SK-N-SH (cell line): ENCODE results near the gene DEPDC5.

Source experiments
- JUND ChIP-seq: IDR thresholded peaks from 2 replicates; pipeline ENCODE4 v1.4.0; 2012
- POLR2AphosphoS5 ChIP-seq: IDR thresholded peaks from 2 replicates; pipeline ENCODE4 v1.6.1; 2012; ENCODE audit warnings: low read depth, low read length
- RAD21 ChIP-seq: IDR thresholded peaks from 2 replicates; pipeline ENCODE4 v1.6.1; 2012; ENCODE audit warnings: mild to moderate bottlenecking, low read length
- RXRA ChIP-seq: IDR thresholded peaks from 2 replicates; pipeline ENCODE4 v1.4.0; 2012; ENCODE audit warnings: low read depth, mild to moderate bottlenecking, borderline replicate concordance
- SMC3 ChIP-seq: IDR thresholded peaks from 2 replicates; pipeline ENCODE4 v1.6.1; 2012; ENCODE audit warnings: low read depth, low read length, improper control_type of control experiment
- TCF12 ChIP-seq: IDR thresholded peaks from 2 replicates; pipeline ENCODE4 v1.4.0; 2012
- TF ChIP-seq, protein P1 (sequence below): fragments of 200-600 bp; sonication (generic); IDR thresholded peaks from 2 replicates; pipeline ENCODE4 v1.6.1; 2017; ENCODE audit warnings: antibody characterized with exemption, mild to moderate bottlenecking, moderate library complexity
- TF ChIP-seq, protein P2 (sequence below): IDR thresholded peaks from 2 replicates; pipeline ENCODE4 v1.6.1; 2012; ENCODE audit warnings: mild to moderate bottlenecking, low read depth, low read length, moderate library complexity

DNA sequence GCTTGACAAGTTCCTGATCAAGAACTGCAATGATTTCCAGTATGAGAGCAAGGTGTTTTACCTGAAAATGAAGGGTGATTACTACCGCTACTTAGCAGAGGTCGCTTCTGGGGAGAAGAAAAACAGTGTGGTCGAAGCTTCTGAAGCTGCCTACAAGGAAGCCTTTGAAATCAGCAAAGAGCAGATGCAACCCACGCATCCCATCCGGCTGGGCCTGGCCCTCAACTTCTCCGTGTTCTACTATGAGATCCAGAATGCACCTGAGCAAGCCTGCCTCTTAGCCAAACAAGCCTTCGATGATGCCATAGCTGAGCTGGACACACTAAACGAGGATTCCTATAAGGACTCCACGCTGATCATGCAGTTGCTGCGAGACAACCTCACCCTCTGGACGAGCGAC, 202.5 kb downstream of the DEPDC5 start:
- TF ChIP-seq, protein P1, sequence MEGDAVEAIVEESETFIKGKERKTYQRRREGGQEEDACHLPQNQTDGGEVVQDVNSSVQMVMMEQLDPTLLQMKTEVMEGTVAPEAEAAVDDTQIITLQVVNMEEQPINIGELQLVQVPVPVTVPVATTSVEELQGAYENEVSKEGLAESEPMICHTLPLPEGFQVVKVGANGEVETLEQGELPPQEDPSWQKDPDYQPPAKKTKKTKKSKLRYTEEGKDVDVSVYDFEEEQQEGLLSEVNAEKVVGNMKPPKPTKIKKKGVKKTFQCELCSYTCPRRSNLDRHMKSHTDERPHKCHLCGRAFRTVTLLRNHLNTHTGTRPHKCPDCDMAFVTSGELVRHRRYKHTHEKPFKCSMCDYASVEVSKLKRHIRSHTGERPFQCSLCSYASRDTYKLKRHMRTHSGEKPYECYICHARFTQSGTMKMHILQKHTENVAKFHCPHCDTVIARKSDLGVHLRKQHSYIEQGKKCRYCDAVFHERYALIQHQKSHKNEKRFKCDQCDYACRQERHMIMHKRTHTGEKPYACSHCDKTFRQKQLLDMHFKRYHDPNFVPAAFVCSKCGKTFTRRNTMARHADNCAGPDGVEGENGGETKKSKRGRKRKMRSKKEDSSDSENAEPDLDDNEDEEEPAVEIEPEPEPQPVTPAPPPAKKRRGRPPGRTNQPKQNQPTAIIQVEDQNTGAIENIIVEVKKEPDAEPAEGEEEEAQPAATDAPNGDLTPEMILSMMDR = no peak
- TF ChIP-seq RXRA = no peak
- TF ChIP-seq RAD21 = no peak
- TF ChIP-seq, protein P2, sequence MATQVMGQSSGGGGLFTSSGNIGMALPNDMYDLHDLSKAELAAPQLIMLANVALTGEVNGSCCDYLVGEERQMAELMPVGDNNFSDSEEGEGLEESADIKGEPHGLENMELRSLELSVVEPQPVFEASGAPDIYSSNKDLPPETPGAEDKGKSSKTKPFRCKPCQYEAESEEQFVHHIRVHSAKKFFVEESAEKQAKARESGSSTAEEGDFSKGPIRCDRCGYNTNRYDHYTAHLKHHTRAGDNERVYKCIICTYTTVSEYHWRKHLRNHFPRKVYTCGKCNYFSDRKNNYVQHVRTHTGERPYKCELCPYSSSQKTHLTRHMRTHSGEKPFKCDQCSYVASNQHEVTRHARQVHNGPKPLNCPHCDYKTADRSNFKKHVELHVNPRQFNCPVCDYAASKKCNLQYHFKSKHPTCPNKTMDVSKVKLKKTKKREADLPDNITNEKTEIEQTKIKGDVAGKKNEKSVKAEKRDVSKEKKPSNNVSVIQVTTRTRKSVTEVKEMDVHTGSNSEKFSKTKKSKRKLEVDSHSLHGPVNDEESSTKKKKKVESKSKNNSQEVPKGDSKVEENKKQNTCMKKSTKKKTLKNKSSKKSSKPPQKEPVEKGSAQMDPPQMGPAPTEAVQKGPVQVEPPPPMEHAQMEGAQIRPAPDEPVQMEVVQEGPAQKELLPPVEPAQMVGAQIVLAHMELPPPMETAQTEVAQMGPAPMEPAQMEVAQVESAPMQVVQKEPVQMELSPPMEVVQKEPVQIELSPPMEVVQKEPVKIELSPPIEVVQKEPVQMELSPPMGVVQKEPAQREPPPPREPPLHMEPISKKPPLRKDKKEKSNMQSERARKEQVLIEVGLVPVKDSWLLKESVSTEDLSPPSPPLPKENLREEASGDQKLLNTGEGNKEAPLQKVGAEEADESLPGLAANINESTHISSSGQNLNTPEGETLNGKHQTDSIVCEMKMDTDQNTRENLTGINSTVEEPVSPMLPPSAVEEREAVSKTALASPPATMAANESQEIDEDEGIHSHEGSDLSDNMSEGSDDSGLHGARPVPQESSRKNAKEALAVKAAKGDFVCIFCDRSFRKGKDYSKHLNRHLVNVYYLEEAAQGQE = no peak
- TF ChIP-seq JUND = no peak
- TF ChIP-seq TCF12 = no peak
- no peak for TF ChIP-seq POLR2AphosphoS5
- TF ChIP-seq SMC3 = no peak
